Ascending aorta (tissue), 2 donors: ENCODE measurements around the gene AUTS2. TPM values are rescaled to one million over a fixed set of nuclear protein-coding genes. Genes with fewer than 3 reads are reported as not detected.

Experiments
- DNase-seq, 2 donors: peaks; one replicate each; pipeline ENCODE4 v3.0.0-alpha.2; 2019; ENCODE audit warnings: low spot score in 2 of 2
- H3K27ac ChIP-seq, 2 donors: fragments of 200-600 bp; sonication (generic); one replicate each; pipeline ENCODE4 v1.5.1; 2016 to 2017; ENCODE audit warnings: mild to moderate bottlenecking in 1 of 2
- H3K27me3 ChIP-seq: fragments of 200-600 bp; sonication (generic); one replicate; pipeline ENCODE4 v1.5.1; 2017
- H3K36me3 ChIP-seq, 2 donors: fragments of 200-600 bp; sonication (generic); one replicate each; pipeline ENCODE4 v1.5.1; 2016
- H3K4me1 ChIP-seq, 2 donors: fragments of 200-600 bp; sonication (generic); one replicate each; pipeline ENCODE4 v1.5.1; 2016 to 2017; ENCODE audit warnings: mild to moderate bottlenecking in 1 of 2
- H3K4me3 ChIP-seq, 2 donors: fragments of 200-600 bp; sonication (generic); one replicate each; pipeline ENCODE4 v1.5.1; 2016 to 2017; ENCODE audit warnings: mild to moderate bottlenecking in 1 of 2
- H3K9me3 ChIP-seq, 2 donors: fragments of 200-600 bp; sonication (generic); one replicate each; pipeline ENCODE4 v1.5.1; 2016
- intact Hi-C: fragments of 100-400 bp; cut with DNase I; formaldehyde crosslinking; loops from one replicate; pipeline ENCODE4 v1.15.1; 2023
- total RNA-seq: library from RNA; depleted of rRNA; stranded (reverse); fragments of >200 nt; gene quantifications from one replicate; pipeline ENCODE4 v1.1.0, GENCODE V29; 2016
- TF ChIP-seq, protein P1 (sequence below), 3 experiments: fragments of 200-600 bp in 2 of 3; fragments of 450-650 bp in 1 of 3; sonication (generic) in 2 of 3; IDR thresholded peaks; one replicate each; pipeline ENCODE4 v1.5.1; 2016 to 2019; ENCODE audit warnings: antibody characterized with exemption in 3 of 3, mild to moderate bottlenecking in 1 of 3, moderate library complexity in 1 of 3

Gene AUTS2
- total RNA-seq, 1 donor from 2014 or later: 90.4 TPM

DNA sequence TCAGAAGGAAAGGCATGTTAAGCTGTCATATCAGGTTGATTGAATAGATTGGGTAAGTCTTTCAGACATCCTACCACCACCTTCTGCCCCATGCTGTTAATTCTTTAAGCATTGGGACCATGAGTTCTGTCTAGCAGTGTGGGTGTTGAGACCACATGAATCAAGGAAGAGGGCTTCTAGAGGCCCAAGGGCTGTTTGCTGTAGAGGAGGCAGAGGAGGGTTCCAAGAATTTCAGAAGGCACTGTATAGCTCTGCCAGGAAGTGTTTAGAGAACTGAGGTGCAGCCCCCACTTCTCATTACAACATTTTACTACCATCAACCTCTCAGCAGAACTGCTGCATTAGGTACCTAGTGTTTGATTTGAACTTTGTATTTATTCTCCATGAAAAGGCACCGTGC lies 720.2 kb downstream of the AUTS2 start:
- Histone ChIP-seq H3K27ac (no peak overlapping the region), H3K4me3 (no peak overlapping the region), H3K4me1 (peaks cover 0 to 7% of the 10 kb centered on the region in 2 donors), H3K27me3 (no peaks in the 10 kb centered on the region), H3K36me3 (no peaks in the 10 kb centered on the region), H3K9me3 (no peaks in the 10 kb centered on the region)
- TF ChIP-seq, protein P1, sequence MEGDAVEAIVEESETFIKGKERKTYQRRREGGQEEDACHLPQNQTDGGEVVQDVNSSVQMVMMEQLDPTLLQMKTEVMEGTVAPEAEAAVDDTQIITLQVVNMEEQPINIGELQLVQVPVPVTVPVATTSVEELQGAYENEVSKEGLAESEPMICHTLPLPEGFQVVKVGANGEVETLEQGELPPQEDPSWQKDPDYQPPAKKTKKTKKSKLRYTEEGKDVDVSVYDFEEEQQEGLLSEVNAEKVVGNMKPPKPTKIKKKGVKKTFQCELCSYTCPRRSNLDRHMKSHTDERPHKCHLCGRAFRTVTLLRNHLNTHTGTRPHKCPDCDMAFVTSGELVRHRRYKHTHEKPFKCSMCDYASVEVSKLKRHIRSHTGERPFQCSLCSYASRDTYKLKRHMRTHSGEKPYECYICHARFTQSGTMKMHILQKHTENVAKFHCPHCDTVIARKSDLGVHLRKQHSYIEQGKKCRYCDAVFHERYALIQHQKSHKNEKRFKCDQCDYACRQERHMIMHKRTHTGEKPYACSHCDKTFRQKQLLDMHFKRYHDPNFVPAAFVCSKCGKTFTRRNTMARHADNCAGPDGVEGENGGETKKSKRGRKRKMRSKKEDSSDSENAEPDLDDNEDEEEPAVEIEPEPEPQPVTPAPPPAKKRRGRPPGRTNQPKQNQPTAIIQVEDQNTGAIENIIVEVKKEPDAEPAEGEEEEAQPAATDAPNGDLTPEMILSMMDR (IDR thresholded peaks at IDR 0.05): no peak
- no peak for DNase-seq
- intact Hi-C loops: loop anchor here (5.0 kb wide), 1 partner anchor 74 kb away; no protein-coding TSS in a partner anchor

DNA sequence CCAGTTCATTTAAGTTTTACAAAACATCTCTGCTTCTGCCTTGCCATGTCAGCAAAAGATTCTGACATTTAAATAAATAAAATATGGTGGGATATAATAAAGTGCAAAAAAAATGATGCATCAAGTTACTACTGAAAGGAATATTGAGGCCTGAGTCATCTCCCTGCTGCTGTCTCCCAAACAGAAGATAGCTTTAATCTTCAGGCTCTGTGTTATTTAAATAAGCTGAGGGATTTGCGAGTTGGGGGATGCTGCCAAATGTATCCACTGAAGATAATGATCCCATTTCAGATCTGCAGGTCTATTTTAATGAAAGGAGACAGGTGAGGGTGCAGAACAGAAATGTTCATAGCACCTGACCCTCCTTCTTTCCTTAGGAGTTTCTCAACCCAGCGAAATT lies 720.8 kb downstream of the AUTS2 start:
- no peak overlapping the region for H3K27ac ChIP-seq
- intact Hi-C loops: loop anchor here (5.0 kb wide), 1 partner anchor 73 kb away; no protein-coding TSS in a partner anchor
- TF ChIP-seq, protein P1 (IDR thresholded peaks at IDR 0.05): no peak
- peaks cover 0 to 7% of the 10 kb centered on the region in 2 donors for H3K4me1 ChIP-seq
- H3K4me3 ChIP-seq: no peak overlapping the region
- no peaks in the 10 kb centered on the region for H3K36me3 ChIP-seq
- DNase-seq: no peak
- H3K27me3 ChIP-seq: no peaks in the 10 kb centered on the region
- H3K9me3 ChIP-seq: no peaks in the 10 kb centered on the region

DNA sequence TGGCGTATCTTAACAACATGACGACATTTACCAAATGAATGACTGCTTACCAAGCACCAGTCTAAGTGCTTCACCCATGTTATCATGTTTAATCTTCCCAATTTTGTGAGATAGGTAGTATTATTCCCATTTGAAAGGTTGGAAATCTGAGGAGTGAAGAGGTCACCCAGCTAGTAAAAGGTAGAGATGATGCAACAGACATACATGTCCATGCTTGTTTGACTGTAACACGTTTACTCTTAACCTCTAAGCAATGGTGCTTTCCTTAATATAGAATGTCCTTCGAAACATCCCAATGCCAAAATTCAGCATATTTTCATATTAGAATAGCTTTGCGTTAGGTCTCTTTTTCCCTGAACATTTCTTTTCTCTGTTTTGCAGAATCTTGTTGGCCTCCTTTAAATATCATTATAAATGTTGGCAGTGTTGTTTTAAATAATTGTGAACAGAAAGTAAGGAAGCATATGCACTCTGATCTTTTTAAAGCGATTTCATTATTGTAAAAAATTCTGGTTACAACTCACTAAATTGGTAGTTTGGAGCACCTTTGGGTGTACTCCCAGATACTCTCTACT lies 722.8 kb downstream of the AUTS2 start:
- no peak for DNase-seq
- intact Hi-C loops: no loop called here
- H3K27me3 ChIP-seq: no peaks in the 10 kb centered on the region
- no peaks in the 10 kb centered on the region for H3K9me3 ChIP-seq
- H3K4me3 ChIP-seq: no peak overlapping the region
- no peak overlapping the region for H3K27ac ChIP-seq
- TF ChIP-seq, protein P1 (IDR thresholded peaks at IDR 0.05): no peak
- H3K4me1 ChIP-seq: peaks cover 0 to 7% of the 10 kb centered on the region in 2 donors
- H3K36me3 ChIP-seq: no peaks in the 10 kb centered on the region

DNA sequence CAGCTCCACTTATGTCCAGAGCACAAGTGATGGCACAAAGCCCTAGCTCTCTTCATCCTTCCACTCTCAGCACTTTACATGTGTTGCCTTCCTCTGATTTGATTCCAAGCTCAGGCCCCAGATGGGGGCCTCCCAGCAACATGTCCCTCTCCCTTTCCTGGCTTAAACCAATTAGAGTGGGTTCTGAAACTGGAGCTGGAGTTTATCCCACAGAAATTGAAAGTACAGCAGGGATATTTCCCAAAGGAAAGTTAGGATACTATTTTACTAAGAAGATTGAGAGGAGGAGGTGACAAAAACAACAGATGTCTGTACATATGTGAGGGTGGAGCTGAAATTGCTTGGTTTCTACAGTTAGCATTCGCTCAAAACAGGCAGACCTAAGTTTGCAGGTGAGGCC lies 724.6 kb downstream of the AUTS2 start:
- TF ChIP-seq, protein P1 (IDR thresholded peaks at IDR 0.05): no peak
- Histone ChIP-seq H3K36me3 (no peaks in the 10 kb centered on the region), H3K4me3 (no peak overlapping the region), H3K27ac (no peak overlapping the region), H3K27me3 (no peaks in the 10 kb centered on the region), H3K9me3 (no peaks in the 10 kb centered on the region), H3K4me1 (no peaks in the 10 kb centered on the region)
- no peak for DNase-seq
- intact Hi-C loops: no loop called here

DNA sequence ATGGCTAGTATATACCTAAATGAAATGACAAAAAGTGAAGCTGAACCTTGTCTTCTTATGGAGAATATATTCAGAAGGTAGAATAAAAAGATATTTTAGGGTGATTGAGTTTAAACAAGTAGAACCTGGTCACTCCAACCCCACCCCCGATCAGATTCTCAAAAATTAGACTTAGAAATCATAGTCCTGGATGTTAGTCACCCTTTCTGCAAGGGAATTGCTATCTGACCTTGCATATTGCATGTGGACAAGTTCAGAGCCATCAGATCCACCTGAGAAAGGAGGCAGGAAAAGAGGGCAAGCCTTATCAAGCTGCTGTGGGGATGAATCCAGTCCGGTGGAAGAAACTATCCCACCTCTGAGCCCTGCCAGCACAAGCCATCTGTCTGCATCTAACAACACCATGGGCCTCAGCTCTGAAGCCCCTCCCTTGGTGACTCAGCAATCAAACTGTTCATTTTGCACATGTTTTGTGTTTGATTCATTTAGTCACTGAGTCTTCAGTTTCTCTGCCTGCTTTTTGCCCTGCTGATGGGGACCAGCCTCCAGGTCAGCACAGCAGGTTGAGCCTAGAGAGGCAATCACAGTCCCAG lies 727.3 kb downstream of the AUTS2 start:
- TF ChIP-seq, protein P1 (IDR thresholded peaks at IDR 0.05): no peak
- Histone ChIP-seq H3K36me3 (no peaks in the 10 kb centered on the region), H3K4me3 (no peak overlapping the region), H3K4me1 (no peaks in the 10 kb centered on the region), H3K9me3 (no peaks in the 10 kb centered on the region), H3K27me3 (no peaks in the 10 kb centered on the region), H3K27ac (no peak overlapping the region)
- DNase-seq: no peak
- intact Hi-C loops: no loop called here
